GM12878 (cell line): Measurements from ENCODE around the gene SLMAP. TPM values are rescaled to one million over a fixed set of nuclear protein-coding genes. Genes with fewer than 3 reads are reported as not detected.

Source experiments
- ATAC-seq: fragments of 200-7000 bp; cut with Tn5 transposase; 3 replicates; pipeline ENCODE4 v1.9.1; 2020; ENCODE audit warnings: mild to moderate bottlenecking, moderate library complexity
- BruUV-seq: library from RNA; stranded (reverse); fragments of 400-500 nt; replicated peaks from 2 replicates; lab custom pipeline; 2021; lab: Mats Ljungman, UMichigan
- CTCF ChIA-PET: fragments of 300-600 bp; sonication (Branson Sonifier 250); formaldehyde crosslinking; extraction: SDS; loops from one replicate; lab custom pipeline; 2021; ENCODE audit warnings: inconsistent platforms; lab: Yijun Ruan, JAX
- POLR2A ChIA-PET: fragments of 350-600 bp; formaldehyde crosslinking; extraction: SDS; loops from one replicate; lab custom pipeline; 2021; ENCODE audit warnings: inconsistent platforms; lab: Charles Lee
- RAD21 ChIA-PET: fragments of 300-600 bp; sonication (Branson Sonifier 250); formaldehyde crosslinking; loops from one replicate; lab custom pipeline; 2023; ENCODE audit warnings: antibody characterized with exemption; ENCODE audit not compliant: unreplicated experiment; lab: Charles Lee
- SMC1A ChIA-PET: fragments of 300-600 bp; sonication (Branson Sonifier 250); formaldehyde crosslinking; loops from one replicate; lab custom pipeline; 2023; ENCODE audit not compliant: unreplicated experiment, uncharacterized antibody; lab: Charles Lee
- DNase-seq: peaks from one replicate; pipeline ENCODE4 v3.0.0-alpha.2; 2011; ENCODE audit warnings: low read depth, low spot score
- FAIRE-seq: peaks from 3 replicates; lab custom pipeline; 2011; peaks lifted over from hg19 to GRCh38; lab: Jason Lieb, UNC
- H2AFZ ChIP-seq: 2 replicates; pipeline ENCODE4 v1.6.0; 2011; ENCODE audit warnings: low read depth, low read length, control low read depth; ENCODE audit not compliant: control insufficient read depth
- H3K27ac ChIP-seq: 2 replicates; pipeline ENCODE4 v1.5.1; 2011; ENCODE audit warnings: control low read depth; ENCODE audit not compliant: control insufficient read depth, insufficient read depth
- H3K27me3 ChIP-seq, 2 experiments: replicated peaks in 1 of 2; 2 replicates each; pipeline versions ENCODE4 v1.6.0 to v1.6.1; 2011; ENCODE audit warnings: low read length in 1 of 2; ENCODE audit not compliant: control insufficient read depth in 2 of 2, insufficient read depth in 2 of 2
- H3K36me3 ChIP-seq, 2 experiments: 2 replicates each; pipeline ENCODE4 v1.5.1; 2011; ENCODE audit warnings: low read length in 1 of 2; ENCODE audit not compliant: control insufficient read depth in 2 of 2, insufficient read depth in 2 of 2
- H3K4me1 ChIP-seq: 2 replicates; pipeline ENCODE4 v1.6.1; 2011; ENCODE audit warnings: mild to moderate bottlenecking, low read length, moderate library complexity, mixed read lengths; ENCODE audit not compliant: control insufficient read depth, insufficient read depth
- H3K4me2 ChIP-seq: 2 replicates; pipeline ENCODE4 v1.6.0; 2011; ENCODE audit warnings: control low read depth; ENCODE audit not compliant: control insufficient read depth, insufficient read depth
- H3K4me3 ChIP-seq: fragments of 200-600 bp; sonication (generic); 2 replicates; pipeline ENCODE4 v1.5.1; 2016
- H3K79me2 ChIP-seq: 2 replicates; pipeline ENCODE4 v1.6.0; 2011; ENCODE audit warnings: low read length; ENCODE audit not compliant: control insufficient read depth, insufficient read depth
- H3K9ac ChIP-seq: 2 replicates; pipeline ENCODE4 v1.8.0; 2011; ENCODE audit warnings: low read length, control low read depth, mixed read lengths; ENCODE audit not compliant: control insufficient read depth, insufficient read depth
- H3K9me3 ChIP-seq: replicated peaks from 3 replicates; pipeline ENCODE4 v1.5.1; 2011; ENCODE audit warnings: mild to moderate bottlenecking, low read length; ENCODE audit not compliant: control insufficient read depth, insufficient read depth
- H4K20me1 ChIP-seq: 2 replicates; pipeline ENCODE4 v1.6.0; 2011; ENCODE audit not compliant: control insufficient read depth, insufficient read depth
- CHD4 ChIP-seq: fragments of 200-600 bp; sonication (generic); IDR thresholded peaks from 2 replicates; pipeline ENCODE4 v1.6.1; 2016; ENCODE audit warnings: mild to moderate bottlenecking
- JUNB ChIP-seq: IDR thresholded peaks from 2 replicates; pipeline ENCODE4 v1.6.1; 2016; ENCODE audit warnings: antibody characterized with exemption, mild to moderate bottlenecking
- MXI1 ChIP-seq: fragments of 150-350 bp; IDR thresholded peaks from 2 replicates; pipeline ENCODE4 v1.6.1; 2011; ENCODE audit warnings: low read depth, mild to moderate bottlenecking, inconsistent platforms, low read length, improper control_type of control experiment
- YBX1 ChIP-seq: fragments of 450-650 bp; IDR thresholded peaks from 2 replicates; pipeline ENCODE4 v1.6.1; 2016; ENCODE audit warnings: antibody characterized with exemption
- ZBTB4 ChIP-seq: fragments of 450-650 bp; formaldehyde crosslinking; IDR thresholded peaks from 2 replicates; pipeline ENCODE4 v1.4.0; 2022; ENCODE audit warnings: mild to moderate bottlenecking, moderate library complexity
- ZNF687 ChIP-seq: fragments of 450-650 bp; IDR thresholded peaks from 2 replicates; pipeline ENCODE4 v1.6.1; 2017; ENCODE audit warnings: mild to moderate bottlenecking, moderate library complexity
- WGBS: methylation state at CpG from one replicate; pipeline ENCODE4 v1.1.6; 2016; ENCODE audit warnings: low lambda C conversion rate; ENCODE audit not compliant: insufficient replicate concordance, insufficient coverage; ENCODE audit errors: missing lambda C conversion rate; 5-methylcytosine and 5-hydroxymethylcytosine counted together
- in situ Hi-C: fragments of 300-500 bp; cut with MboI; formaldehyde crosslinking; loops from 9 replicates; pipeline ENCODE4 v1.14.3; 2018; ENCODE audit warnings: mixed read lengths
- intact Hi-C: fragments of 100-400 bp; cut with micrococcal nuclease; formaldehyde crosslinking; loops from one replicate; pipeline ENCODE4 v1.14.2; 2022; ENCODE audit not compliant: unreplicated experiment
- polyA plus RNA-seq, 11 experiments: library from polyadenylated mRNA; depleted of rRNA in 4 of 11; unstranded in 6 of 11; stranded (reverse) in 5 of 11; fragments of >200 nt; fragmentation: Nextera tagmentation in 4 of 11; fragmentation: Illumina TruSeq in 1 of 11; extraction: Ambion mirVana in 4 of 11; extraction: Trizol in 1 of 11; gene quantifications; 1 replicate in 1 of 11; 2 replicates in 10 of 11; pipeline versions ENCODE4 v1.2.1 to v1.2.3, GENCODE V29; 2011 to 2016; ENCODE audit warnings: inconsistent platforms in 2 of 11, missing spikeins in 2 of 11, low read depth in 1 of 11
- total RNA-seq, 4 experiments: library from RNA; depleted of rRNA in 3 of 4; stranded (reverse); fragments of >200 nt in 3 of 4; fragmentation: Illumina TruSeq in 1 of 4; extraction: Trizol in 1 of 4; gene quantifications; 2 replicates each; pipeline versions ENCODE4 v1.2.1 to v1.2.3, GENCODE V29; 2013 to 2021

Gene SLMAP
- total and polyA plus RNA-seq, 10 of the 15 experiments (the other 5 are each of a cell fraction or from before 2014, with no cell fraction given), result 8.3 to 43.8 (median 26.4) TPM

GRCh38 chr3:57896031-57896430 is 139.9 kb downstream of the SLMAP start:
- in situ Hi-C loops, result no loop called here
- Histone ChIP-seq H3K4me3 (no peak overlapping the region), H4K20me1 (no peaks in the 10 kb centered on the region), H3K4me1 (no peaks in the 10 kb centered on the region), H3K9ac (no peak overlapping the region), H3K79me2 (no peaks in the 10 kb centered on the region), H3K4me2 (no peak overlapping the region), H3K27ac (no peak overlapping the region), H3K27me3 (no peaks in the 10 kb centered on the region), H3K36me3 (peaks cover 0 to 5% of the 10 kb centered on the region in 2 experiments; a peak in 2 of 4 replicates), H2AFZ (no peak overlapping the region), H3K9me3 (no peaks in the 10 kb centered on the region)
- TF ChIP-seq ZBTB4 (CRISPR knock-in tag) (no peak), JUNB (no peak), CHD4 (no peak), YBX1 (no peak), MXI1 (no peak), ZNF687 (no peak)
- ChIA-PET POLR2A (no interaction called here), CTCF (no interaction called here), RAD21 (no interaction called here), SMC1A (no interaction called here)
- DNase-seq (no peak), FAIRE-seq (no peak), ATAC-seq (no peak)
- BruUV-seq, result no TSS peak
- WGBS, result 96% methylated on average over 4 of the region's 4 CpGs
- intact Hi-C loops, result no loop called here
